GM12872 (cell line): ENCODE results near the gene SH3TC1.

Experiments used
- CTCF ChIP-seq: IDR thresholded peaks from 3 replicates; pipeline ENCODE4 v1.5.1; 2011; ENCODE audit warnings: low read depth, mild to moderate bottlenecking, low read length, moderate library complexity; ENCODE audit not compliant: insufficient read depth

The SH3TC1 gene

GRCh38 chr4:8240211-8241041, 41.3 kb downstream of the SH3TC1 start:
- TF ChIP-seq CTCF: no peak

- TF ChIP-seq CTCF: no peak
Observed at GRCh38 chr4:8241211-8241779, 42.2 kb downstream of the SH3TC1 start.

- peak; percentile 91 for TF ChIP-seq CTCF
Observed at GRCh38 chr4:8241895-8242696, 43.0 kb downstream of the SH3TC1 start.

- no peak for TF ChIP-seq CTCF
Observed at GRCh38 chr4:8242782-8243560, 43.9 kb downstream of the SH3TC1 start.

- no peak for TF ChIP-seq CTCF
Observed at GRCh38 chr4:8244001-8244757, 45.1 kb downstream of the SH3TC1 start.

GRCh38 chr4:8244931-8245460, 45.9 kb downstream of the SH3TC1 start:
- no peak for TF ChIP-seq CTCF
